Myocyte (in vitro differentiated cells): Measurements from ENCODE around the gene TTC7B. TPM values are rescaled to one million over a fixed set of nuclear protein-coding genes. Genes with fewer than 3 reads are reported as not detected.

ENCODE experiments used
- DNase-seq: peaks from one replicate; pipeline ENCODE4 v3.0.0-alpha.2; 2012; ENCODE audit warnings: low read depth
- total RNA-seq: library from RNA; depleted of rRNA; stranded (reverse); fragments of >200 nt; gene quantifications from 2 replicates; pipeline ENCODE4 v1.2.3, GENCODE V29; 2014

TTC7B gene
- total RNA-seq, 1 donor from 2014 or later: 40.6 TPM

GRCh38 chr14:90603841-90604240, 212.4 kb downstream of the TTC7B start:
- no peak for DNase-seq

GRCh38 chr14:90603336-90603735, 212.9 kb downstream of the TTC7B start:
- DNase-seq: no peak

- no peak for DNase-seq
These were observed 214.0 kb downstream of the TTC7B start for GRCh38 chr14:90602088-90602687.

- DNase-seq: no peak
These were observed 214.7 kb downstream of the TTC7B start for GRCh38 chr14:90601563-90601962.

GRCh38 chr14:90600619-90601018, 215.6 kb downstream of the TTC7B start:
- no peak for DNase-seq

- DNase-seq: peak; percentile 15
These were observed 216.3 kb downstream of the TTC7B start for GRCh38 chr14:90599748-90600507.

- no peak for DNase-seq
These were observed 216.9 kb downstream of the TTC7B start for GRCh38 chr14:90599339-90599738.

GRCh38 chr14:90597961-90598360, 218.3 kb downstream of the TTC7B start:
- DNase-seq: no peak

- no peak for DNase-seq
These were observed 219.5 kb downstream of the TTC7B start for GRCh38 chr14:90596733-90597132.

- no peak for DNase-seq
These were observed 222.8 kb downstream of the TTC7B start for GRCh38 chr14:90593254-90594040.

- no peak for DNase-seq
These were observed 223.6 kb downstream of the TTC7B start for GRCh38 chr14:90592655-90593054.

GRCh38 chr14:90587918-90588317, 228.3 kb downstream of the TTC7B start:
- peak; percentile 84 for DNase-seq

GRCh38 chr14:90587252-90587910, 228.8 kb downstream of the TTC7B start:
- no peak for DNase-seq

GRCh38 chr14:90585106-90585505, 231.1 kb downstream of the TTC7B start:
- no peak for DNase-seq

GRCh38 chr14:90583916-90584605, 232.2 kb downstream of the TTC7B start:
- no peak for DNase-seq

- no peak for DNase-seq
These were observed 232.8 kb downstream of the TTC7B start for GRCh38 chr14:90583427-90583826.

- no peak for DNase-seq
These were observed 234.1 kb downstream of the TTC7B start for GRCh38 chr14:90582166-90582565.

- DNase-seq: no peak
These were observed 234.5 kb downstream of the TTC7B start for GRCh38 chr14:90581745-90582144.

GRCh38 chr14:90580377-90581335, 235.6 kb downstream of the TTC7B start:
- DNase-seq: no peak

GRCh38 chr14:90579816-90580215, 236.4 kb downstream of the TTC7B start:
- no peak for DNase-seq
